CD4-positive, alpha-beta T cell (primary cell): Measurements from ENCODE around the gene TRAF3. TPM values are rescaled to one million over a fixed set of nuclear protein-coding genes. Genes with fewer than 3 reads are reported as not detected.

Experiments used
- ATAC-seq: fragments of 200-7000 bp; cut with Tn5 transposase; one replicate; pipeline ENCODE4 v1.10.0; 2022; ENCODE audit warnings: mild to moderate bottlenecking; ENCODE audit not compliant: poor library complexity
- CTCF ChIA-PET: fragments of 350-600 bp; sonication (Branson Sonifier 250); formaldehyde crosslinking; loops from one replicate; lab custom pipeline; 2021; ENCODE audit warnings: antibody characterized with exemption, inconsistent platforms; lab: Charles Lee
- POLR2A ChIA-PET: fragments of 350-600 bp; sonication (Branson Sonifier 250); formaldehyde crosslinking; loops from one replicate; lab custom pipeline; 2021; ENCODE audit warnings: antibody characterized with exemption, inconsistent platforms; lab: Charles Lee
- DNase-seq, 14 experiments: peaks; one replicate each; pipeline ENCODE4 v3.0.0-alpha.2; 2013 to 2020; ENCODE audit warnings: mixed read lengths in 2 of 14
- H3K27ac ChIP-seq, 2 donors: one replicate each; pipeline versions ENCODE4 v1.5.1 to v1.7.0; 2013; ENCODE audit warnings: low read length in 2 of 2, low read depth in 1 of 2, mild to moderate bottlenecking in 1 of 2
- H3K27me3 ChIP-seq, 2 experiments: 1 replicate in 1 of 2; 2 replicates in 1 of 2; pipeline versions ENCODE4 v1.6.1 to v1.7.0; 2013; ENCODE audit warnings: low read length in 2 of 2, control low read depth in 1 of 2, mild to moderate bottlenecking in 1 of 2, moderate library complexity in 1 of 2; ENCODE audit not compliant: insufficient read depth in 2 of 2, control insufficient read depth in 1 of 2
- H3K36me3 ChIP-seq: one replicate; pipeline ENCODE4 v1.6.1; 2013; ENCODE audit warnings: low read length, control low read depth; ENCODE audit not compliant: insufficient read depth
- H3K4me1 ChIP-seq: one replicate; pipeline ENCODE4 v1.6.1; 2013; ENCODE audit warnings: low read length, control low read depth; ENCODE audit not compliant: insufficient read depth
- H3K4me3 ChIP-seq: one replicate; pipeline ENCODE4 v1.5.1; 2013; ENCODE audit warnings: mild to moderate bottlenecking, low read length, moderate library complexity
- H3K9me3 ChIP-seq, 2 experiments: 1 replicate in 1 of 2; 2 replicates in 1 of 2; pipeline versions ENCODE4 v1.6.1 to v1.7.0; 2013; ENCODE audit warnings: low read length in 2 of 2, mild to moderate bottlenecking in 2 of 2, control low read depth in 1 of 2, moderate library complexity in 1 of 2; ENCODE audit not compliant: control insufficient read depth in 1 of 2, insufficient read depth in 1 of 2
- H3K27ac Mint-ChIP-seq: one replicate; pipeline ENCODE4 v1.8.0; 2020; ENCODE audit warnings: mixed read lengths
- H3K27me3 Mint-ChIP-seq: one replicate; pipeline ENCODE4 v1.8.0; 2021; ENCODE audit warnings: mixed read lengths
- H3K36me3 Mint-ChIP-seq: one replicate; pipeline ENCODE4 v1.8.0; 2021; ENCODE audit warnings: low read depth, mixed read lengths
- H3K4me1 Mint-ChIP-seq: one replicate; pipeline ENCODE4 v1.8.0; 2021; ENCODE audit warnings: low read depth, mixed read lengths
- H3K4me3 Mint-ChIP-seq: one replicate; pipeline ENCODE4 v1.8.0; 2020; ENCODE audit warnings: mild to moderate bottlenecking, mixed read lengths
- H3K9me3 Mint-ChIP-seq: one replicate; pipeline ENCODE4 v1.8.0; 2020; ENCODE audit warnings: mixed read lengths
- CTCF ChIP-seq: fragments of 200-600 bp; IDR thresholded peaks from one replicate; pipeline ENCODE4 v1.8.0; 2022; ENCODE audit warnings: antibody characterized with exemption, mild to moderate bottlenecking
- intact Hi-C, 2 experiments: fragments of 100-400 bp; cut with DNase I in 1 of 2; cut with micrococcal nuclease in 1 of 2; formaldehyde crosslinking; loops; one replicate each; pipeline versions ENCODE4 v1.15.1 to v1.9.0; 2023 to 2025; cut with DNase I, micrococcal nuclease
- total RNA-seq, 174 experiments: library from RNA in 2 of 174; stranded (reverse) in 2 of 174; gene quantifications; one replicate each; pipeline ENCODE4 v1.2.3 and lab custom pipeline; 2021 to 2026

Gene TRAF3
- total RNA-seq, 2 experiments from 2014 or later = 27.1 to 32.4 TPM

- H3K9me3 Mint-ChIP-seq = no peaks in the 10 kb centered on the region
- ATAC-seq = no peak
- no peak for TF ChIP-seq CTCF
- Histone ChIP-seq H3K27me3 (no peaks in the 10 kb centered on the region), H3K36me3 (peaks cover 71% of the 10 kb centered on the region), H3K27ac (no peak overlapping the region), H3K4me3 (no peak overlapping the region), H3K4me1 (no peaks in the 10 kb centered on the region), H3K9me3 (no peaks in the 10 kb centered on the region)
- ChIA-PET POLR2A (no interaction called here), CTCF (interaction anchor here (0.5 kb wide), 1 partner anchor 176 kb away, joined by 4 read pairs; no protein-coding TSS in a partner anchor)
- no peak for DNase-seq
- intact Hi-C loops = no loop called here
- H3K36me3 Mint-ChIP-seq = peaks cover 85% of the 10 kb centered on the region
- H3K27me3 Mint-ChIP-seq = no peaks in the 10 kb centered on the region
- H3K27ac Mint-ChIP-seq = no peak overlapping the region
- no peak overlapping the region for H3K4me3 Mint-ChIP-seq
- no peaks in the 10 kb centered on the region for H3K4me1 Mint-ChIP-seq
Measured at GRCh38 chr14:102888748-102889147, 111.5 kb downstream of the TRAF3 start.

- Mint-ChIP-seq H3K4me1 (no peaks in the 10 kb centered on the region), H3K36me3 (peaks cover 84% of the 10 kb centered on the region), H3K27ac (no peak overlapping the region), H3K27me3 (no peaks in the 10 kb centered on the region), H3K9me3 (no peaks in the 10 kb centered on the region), H3K4me3 (no peak overlapping the region)
- ATAC-seq = no peak
- Histone ChIP-seq H3K27ac (no peak overlapping the region), H3K9me3 (no peaks in the 10 kb centered on the region), H3K36me3 (peaks cover 76% of the 10 kb centered on the region), H3K4me1 (no peaks in the 10 kb centered on the region), H3K4me3 (no peak overlapping the region), H3K27me3 (no peaks in the 10 kb centered on the region)
- POLR2A ChIA-PET = no interaction called here
- DNase-seq = no peak
- no peak for TF ChIP-seq CTCF
- intact Hi-C loops = no loop called here
- CTCF ChIA-PET = no interaction called here
Measured at GRCh38 chr14:102889615-102890014, 112.4 kb downstream of the TRAF3 start.

GRCh38 chr14:102891111-102891510 lies 113.9 kb downstream of the TRAF3 start:
- ATAC-seq = no peak
- ChIA-PET POLR2A (no interaction called here), CTCF (no interaction called here)
- Mint-ChIP-seq H3K4me1 (no peaks in the 10 kb centered on the region), H3K27me3 (no peaks in the 10 kb centered on the region), H3K36me3 (peaks cover 87% of the 10 kb centered on the region), H3K9me3 (no peaks in the 10 kb centered on the region), H3K4me3 (no peak overlapping the region), H3K27ac (no peak overlapping the region)
- Histone ChIP-seq H3K27me3 (no peaks in the 10 kb centered on the region), H3K4me1 (no peaks in the 10 kb centered on the region), H3K4me3 (no peak overlapping the region), H3K27ac (no peak overlapping the region), H3K36me3 (peaks cover 71% of the 10 kb centered on the region), H3K9me3 (no peaks in the 10 kb centered on the region)
- DNase-seq = no peak
- intact Hi-C loops = no loop called here
- TF ChIP-seq CTCF = no peak
